22Rv1 (cell line): ENCODE measurements around the gene DYRK1A.

Experiments used
- ZFX ChIP-seq: fragments of 450-650 bp; IDR thresholded peaks from 2 replicates; pipeline ENCODE4 v1.6.1; 2017; ENCODE audit warnings: antibody characterized with exemption, borderline replicate concordance
- TF ChIP-seq, protein P1 (sequence below): fragments of 450-650 bp; IDR thresholded peaks from 2 replicates; pipeline ENCODE4 v1.5.1; 2017; ENCODE audit warnings: mild to moderate bottlenecking

DNA sequence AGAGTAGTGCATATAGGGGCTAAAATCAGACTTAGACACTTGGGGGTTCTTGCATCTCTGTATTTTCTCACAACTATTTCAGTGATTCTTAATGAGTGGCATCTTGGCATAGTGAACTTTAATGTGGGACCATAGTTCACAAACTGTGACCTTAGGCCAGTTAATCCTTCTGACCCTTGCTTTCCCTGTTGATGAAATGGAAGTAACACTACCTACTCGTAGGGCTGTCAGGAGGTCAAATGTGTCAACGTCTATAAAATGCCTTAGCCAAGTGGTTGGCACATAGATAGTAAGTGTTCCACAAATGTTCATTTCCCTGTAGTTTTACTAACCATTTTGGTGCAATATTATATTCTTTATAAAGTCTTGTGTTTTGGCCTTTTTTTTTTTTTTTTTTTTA, 49.4 kb downstream of the DYRK1A start:
- TF ChIP-seq ZFX = no peak
- TF ChIP-seq, protein P1, sequence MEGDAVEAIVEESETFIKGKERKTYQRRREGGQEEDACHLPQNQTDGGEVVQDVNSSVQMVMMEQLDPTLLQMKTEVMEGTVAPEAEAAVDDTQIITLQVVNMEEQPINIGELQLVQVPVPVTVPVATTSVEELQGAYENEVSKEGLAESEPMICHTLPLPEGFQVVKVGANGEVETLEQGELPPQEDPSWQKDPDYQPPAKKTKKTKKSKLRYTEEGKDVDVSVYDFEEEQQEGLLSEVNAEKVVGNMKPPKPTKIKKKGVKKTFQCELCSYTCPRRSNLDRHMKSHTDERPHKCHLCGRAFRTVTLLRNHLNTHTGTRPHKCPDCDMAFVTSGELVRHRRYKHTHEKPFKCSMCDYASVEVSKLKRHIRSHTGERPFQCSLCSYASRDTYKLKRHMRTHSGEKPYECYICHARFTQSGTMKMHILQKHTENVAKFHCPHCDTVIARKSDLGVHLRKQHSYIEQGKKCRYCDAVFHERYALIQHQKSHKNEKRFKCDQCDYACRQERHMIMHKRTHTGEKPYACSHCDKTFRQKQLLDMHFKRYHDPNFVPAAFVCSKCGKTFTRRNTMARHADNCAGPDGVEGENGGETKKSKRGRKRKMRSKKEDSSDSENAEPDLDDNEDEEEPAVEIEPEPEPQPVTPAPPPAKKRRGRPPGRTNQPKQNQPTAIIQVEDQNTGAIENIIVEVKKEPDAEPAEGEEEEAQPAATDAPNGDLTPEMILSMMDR = no peak
